ENCODE measurements around the gene PP2D1.
"Not testable (repeated sequence)": the region's sequence is repeated elsewhere in the genome, so short reads cannot be mapped to it uniquely, and the experiment has no call there.

DNA sequence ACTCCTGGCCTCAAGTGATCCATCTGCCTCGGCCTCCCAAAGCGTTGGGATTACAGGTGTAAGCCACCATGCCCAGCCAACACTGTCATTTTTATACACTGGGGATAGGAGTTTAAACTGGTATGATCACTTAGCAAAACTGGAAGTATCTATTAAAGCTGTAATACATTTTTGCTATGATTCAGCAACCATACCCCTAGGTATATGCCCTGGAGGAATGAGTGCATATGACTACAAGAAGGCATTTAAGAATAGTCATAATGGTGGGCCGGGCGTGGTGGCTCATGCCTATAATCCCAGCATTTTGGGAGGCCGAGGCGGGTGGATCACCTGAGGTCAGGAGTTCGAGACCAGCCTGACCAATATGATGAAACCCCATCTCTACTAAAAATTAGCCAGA lies 19.9 kb upstream of the PP2D1 start:
- not testable (repeated sequence) for TF ChIP-seq POLR2A (IDR thresholded peaks at IDR 0.05; ENCODE audit: low read length); GATA1 (IDR thresholded peaks at IDR 0.05; ENCODE audit: low read depth, low read length)

Data from erythroblast (primary cell).